GM23338 (cell line): ENCODE results near the gene PCNX3. TPM values are rescaled to one million over a fixed set of nuclear protein-coding genes. Genes with fewer than 3 reads are reported as not detected.
A peak's percentile ranks its signal among the peaks of the same experiment; 100 is the strongest.

Experiments
- ATAC-seq: fragments of 200-7000 bp; cut with Tn5 transposase; 3 replicates; pipeline ENCODE4 v1.9.1; 2020
- DNase-seq: peaks from one replicate; pipeline ENCODE4 v3.0.0-alpha.2; 2015; ENCODE audit warnings: low spot score
- H2AFZ ChIP-seq: fragments of 200-600 bp; sonication (generic); 2 replicates; pipeline ENCODE4 v1.8.0; 2016; ENCODE audit warnings: antibody characterized with exemption, mild to moderate bottlenecking, moderate library complexity
- H3F3A ChIP-seq: fragments of 200-600 bp; sonication (generic); replicated peaks from 2 replicates; pipeline ENCODE4 v1.8.0; 2017; ENCODE audit warnings: antibody characterized with exemption, mixed run types, low read depth
- H3K27ac ChIP-seq: fragments of 200-600 bp; sonication (generic); 2 replicates; pipeline ENCODE4 v1.6.1; 2016; ENCODE audit warnings: low read depth
- H3K27me3 ChIP-seq: fragments of 200-600 bp; sonication (generic); 2 replicates; pipeline ENCODE4 v1.8.0; 2016; ENCODE audit warnings: mild to moderate bottlenecking, mixed run types, moderate library complexity; ENCODE audit not compliant: insufficient read depth
- H3K36me3 ChIP-seq: fragments of 200-600 bp; sonication (generic); 2 replicates; pipeline ENCODE4 v1.8.0; 2016; ENCODE audit warnings: mild to moderate bottlenecking; ENCODE audit not compliant: insufficient read depth
- H3K4me1 ChIP-seq: fragments of 200-600 bp; sonication (generic); 2 replicates; pipeline ENCODE4 v1.8.0; 2016; ENCODE audit warnings: mild to moderate bottlenecking, moderate library complexity; ENCODE audit not compliant: insufficient read depth
- H3K4me2 ChIP-seq: fragments of 200-600 bp; sonication (generic); 2 replicates; pipeline ENCODE4 v1.7.1; 2017; ENCODE audit warnings: mixed run types
- H3K4me3 ChIP-seq: fragments of 200-600 bp; sonication (generic); 2 replicates; pipeline ENCODE4 v1.6.1; 2016; ENCODE audit warnings: mixed run types
- H3K79me2 ChIP-seq: fragments of 200-600 bp; sonication (generic); replicated peaks from 2 replicates; pipeline ENCODE4 v1.8.0; 2017; ENCODE audit warnings: mild to moderate bottlenecking; ENCODE audit not compliant: insufficient read depth
- H3K9me2 ChIP-seq: fragments of 200-600 bp; sonication (generic); 2 replicates; pipeline ENCODE4 v1.8.0; 2017; ENCODE audit not compliant: insufficient read depth
- H4K20me1 ChIP-seq: fragments of 200-600 bp; sonication (generic); replicated peaks from 2 replicates; pipeline ENCODE4 v1.8.0; 2017; ENCODE audit warnings: mild to moderate bottlenecking; ENCODE audit not compliant: insufficient read depth
- H3K27ac Mint-ChIP-seq: 2 replicates; pipeline ENCODE4 v1.8.0; 2020; ENCODE audit warnings: inconsistent platforms, mild to moderate bottlenecking, moderate library complexity, mixed read lengths
- H3K27me3 Mint-ChIP-seq: 3 replicates; pipeline ENCODE4 v1.8.0; 2022; ENCODE audit warnings: low read depth, mild to moderate bottlenecking, moderate library complexity, mixed read lengths, inconsistent platforms; ENCODE audit not compliant: insufficient read depth, poor library complexity
- H3K36me3 Mint-ChIP-seq: 3 replicates; pipeline ENCODE4 v1.8.0; 2021; ENCODE audit warnings: low read depth, mild to moderate bottlenecking, inconsistent platforms, moderate library complexity, mixed read lengths
- H3K4me1 Mint-ChIP-seq: 3 replicates; pipeline ENCODE4 v1.8.0; 2020; ENCODE audit warnings: mild to moderate bottlenecking, inconsistent platforms, mixed read lengths
- H3K4me3 Mint-ChIP-seq: 3 replicates; pipeline ENCODE4 v1.8.0; 2021; ENCODE audit warnings: moderate library complexity, mild to moderate bottlenecking, inconsistent platforms, mixed read lengths
- H3K9me3 Mint-ChIP-seq: 3 replicates; pipeline ENCODE4 v1.8.0; 2020; ENCODE audit warnings: moderate library complexity, mild to moderate bottlenecking, inconsistent platforms, mixed read lengths
- CREB1 ChIP-seq: fragments of 250-450 bp; sonication (Bioruptor Pico); IDR thresholded peaks from 2 replicates; pipeline ENCODE4 v1.5.0; 2020; ENCODE audit warnings: low read depth, mild to moderate bottlenecking, moderate library complexity
- CTCF ChIP-seq, 2 experiments: fragments of 200-600 bp in 1 of 2; sonication (generic) in 1 of 2; conservative IDR thresholded peaks; 2 replicates each; pipeline versions ENCODE4 v1.5.1 to v1.6.1; 2016 to 2017; ENCODE audit warnings: antibody characterized with exemption in 2 of 2, low read depth in 2 of 2, mild to moderate bottlenecking in 2 of 2, moderate library complexity in 1 of 2
- ETS1 ChIP-seq: IDR thresholded peaks from 2 replicates; pipeline ENCODE4 v1.6.1; 2016; ENCODE audit warnings: antibody characterized with exemption
- EZH2 ChIP-seq: fragments of 200-600 bp; sonication (generic); IDR thresholded peaks from one replicate; pipeline ENCODE4 v1.8.0; 2017; ENCODE audit warnings: antibody characterized with exemption, mild to moderate bottlenecking, low read depth; ENCODE audit not compliant: unreplicated experiment
- JUNB ChIP-seq: IDR thresholded peaks from one replicate; pipeline ENCODE4 v1.6.1; 2016; ENCODE audit warnings: antibody characterized with exemption; ENCODE audit not compliant: unreplicated experiment
- NANOG ChIP-seq: IDR thresholded peaks from 2 replicates; pipeline ENCODE4 v1.6.1; 2016; ENCODE audit warnings: antibody characterized with exemption, borderline replicate concordance
- POLR2AphosphoS5 ChIP-seq: IDR thresholded peaks from 2 replicates; pipeline ENCODE4 v1.6.1; 2016; ENCODE audit warnings: antibody characterized with exemption, low read depth
- REST ChIP-seq: IDR thresholded peaks from one replicate; pipeline ENCODE4 v1.6.1; 2018; ENCODE audit warnings: antibody characterized with exemption; ENCODE audit not compliant: unreplicated experiment
- STAT1 ChIP-seq: IDR thresholded peaks from one replicate; pipeline ENCODE4 v1.6.1; 2016; ENCODE audit warnings: antibody characterized with exemption; ENCODE audit not compliant: unreplicated experiment
- ZNF114 ChIP-seq: fragments of 250-450 bp; sonication (Bioruptor Pico); IDR thresholded peaks from 2 replicates; pipeline ENCODE4 v1.5.0; 2020; ENCODE audit warnings: mild to moderate bottlenecking, moderate library complexity
- ZNF331 ChIP-seq: fragments of 250-450 bp; sonication (Bioruptor Pico); IDR thresholded peaks from 2 replicates; pipeline ENCODE4 v1.5.0; 2020; ENCODE audit warnings: low read depth, mild to moderate bottlenecking, moderate library complexity
- ZNF462 ChIP-seq: fragments of 250-450 bp; sonication (Bioruptor Pico); IDR thresholded peaks from 2 replicates; pipeline ENCODE4 v1.5.0; 2020; ENCODE audit warnings: mild to moderate bottlenecking, moderate library complexity
- polyA plus RNA-seq: library from polyadenylated mRNA; unstranded; fragments of >200 nt; fragmentation: Nextera tagmentation; extraction: Ambion mirVana; gene quantifications from 2 replicates; pipeline ENCODE4 v1.2.1, GENCODE V29; 2016
- total RNA-seq: library from RNA; depleted of rRNA; stranded (reverse); fragments of >200 nt; shearing (Covaris generic); gene quantifications from 2 replicates; pipeline ENCODE4 v1.2.3, GENCODE V29; 2014

The PCNX3 gene
- total and polyA plus RNA-seq, 2 experiments from 2014 or later, result 8.7 to 52.2 TPM

- H3K79me2 ChIP-seq, result no peaks in the 10 kb centered on the region
- no peak overlapping the region for H3K4me3 ChIP-seq
- Mint-ChIP-seq H3K27me3 (peaks cover 2% of the 10 kb centered on the region), H3K4me1 (no peaks in the 10 kb centered on the region), H3K9me3 (no peaks in the 10 kb centered on the region), H3K4me3 (no peak overlapping the region), H3K27ac (no peak overlapping the region), H3K36me3 (no peaks in the 10 kb centered on the region)
- H2AFZ ChIP-seq, result peak overlapping the region; percentile 47; the same call in 1 of the 2 replicates
- DNase-seq (no peak), ATAC-seq (no peak)
- no peaks in the 10 kb centered on the region for H3K9me2 ChIP-seq
- no peaks in the 10 kb centered on the region for H3K27me3 ChIP-seq
- no peak overlapping the region for H3K27ac ChIP-seq
- no peaks in the 10 kb centered on the region for H3K4me1 ChIP-seq
- H4K20me1 ChIP-seq, result no peaks in the 10 kb centered on the region
- no peak overlapping the region for H3K4me2 ChIP-seq
- H3F3A ChIP-seq, result no peaks in the 10 kb centered on the region
- no peaks in the 10 kb centered on the region for H3K36me3 ChIP-seq
- no peak for TF ChIP-seq NANOG
- no peak for TF ChIP-seq ZNF331 (CRISPR knock-in tag)
- TF ChIP-seq CTCF (conservative IDR thresholded peaks at IDR 0.05; ENCODE audit: low read depth in 2 of 2), result no peak
- no peak for TF ChIP-seq STAT1
- no peak for TF ChIP-seq CREB1 (CRISPR knock-in tag)
- TF ChIP-seq JUNB, result no peak
- TF ChIP-seq ZNF114 (CRISPR knock-in tag), result no peak
- no peak for TF ChIP-seq ZNF462 (CRISPR knock-in tag)
- TF ChIP-seq POLR2AphosphoS5, result no peak
- TF ChIP-seq REST, result no peak
- no peak for TF ChIP-seq ETS1
- TF ChIP-seq EZH2, result no peak
Measured at GRCh38 chr11:65680192-65680743, 64.7 kb downstream of the PCNX3 start.
